NCI-H1930 (cell line): ENCODE results near the gene PRKG1.

ENCODE experiments used
- DNase-seq, 2 experiments: peaks; one replicate each; lab custom pipeline; 2025; lab: John Stamatoyannopoulos, UW

PRKG1 gene

DNA sequence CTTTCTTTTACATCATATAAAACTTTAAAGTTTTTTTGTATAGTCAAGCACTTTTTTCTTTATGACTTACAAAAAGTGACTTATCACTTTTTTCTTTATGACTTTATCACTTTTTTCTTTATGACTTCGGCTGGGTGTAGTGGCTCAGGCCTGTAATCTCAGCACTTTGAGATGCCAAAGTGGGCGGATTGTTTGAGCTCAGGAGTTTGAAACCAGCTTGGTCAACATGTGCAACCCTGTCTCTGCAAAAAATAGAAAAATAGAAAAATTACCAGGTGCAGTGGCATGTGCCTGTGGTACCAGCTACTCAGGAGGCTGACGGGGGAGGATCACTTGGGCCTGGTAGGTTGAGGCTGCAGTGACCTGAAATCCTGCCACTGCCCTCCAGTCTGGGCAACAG is 733.9 kb downstream of the PRKG1 start:
- no peak for DNase-seq

DNA sequence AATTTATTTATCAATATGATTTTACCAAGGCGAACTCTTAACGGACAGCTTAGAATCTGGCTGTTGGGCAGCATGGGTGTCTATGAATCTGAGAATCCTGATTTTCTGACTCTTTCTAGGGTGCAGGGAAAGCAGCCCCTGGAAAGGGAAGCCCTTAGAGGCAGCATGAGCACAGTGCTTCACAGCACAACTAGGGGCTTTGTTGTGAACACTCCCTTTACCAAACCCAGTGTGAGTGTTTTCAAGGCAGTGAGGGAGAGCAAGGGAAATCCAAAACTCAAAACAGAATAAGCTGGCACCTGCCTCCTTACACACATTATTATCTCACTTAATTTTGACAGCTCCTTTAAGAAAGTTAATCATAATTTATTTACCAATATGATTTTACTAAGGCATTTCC is 741.4 kb downstream of the PRKG1 start:
- no peak for DNase-seq

DNA sequence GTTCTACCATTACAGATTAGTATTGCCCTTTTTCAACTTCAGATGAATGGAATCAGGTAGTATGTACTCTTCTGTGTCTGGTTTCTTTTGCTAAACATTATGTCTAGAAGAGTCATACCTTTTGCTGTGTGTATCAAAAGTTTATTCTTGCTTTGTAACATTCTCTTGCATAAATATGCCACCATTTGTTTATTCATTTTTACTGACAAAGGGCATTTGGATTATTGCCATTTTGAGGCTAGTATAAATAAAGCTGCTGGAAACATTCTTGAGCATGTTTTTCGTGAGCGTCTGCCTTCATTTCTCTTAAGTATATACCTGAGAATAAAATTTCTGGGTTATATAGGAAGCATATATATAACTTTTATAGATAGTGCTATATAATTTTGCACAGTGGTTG is 746.8 kb downstream of the PRKG1 start:
- DNase-seq, result no peak

DNA sequence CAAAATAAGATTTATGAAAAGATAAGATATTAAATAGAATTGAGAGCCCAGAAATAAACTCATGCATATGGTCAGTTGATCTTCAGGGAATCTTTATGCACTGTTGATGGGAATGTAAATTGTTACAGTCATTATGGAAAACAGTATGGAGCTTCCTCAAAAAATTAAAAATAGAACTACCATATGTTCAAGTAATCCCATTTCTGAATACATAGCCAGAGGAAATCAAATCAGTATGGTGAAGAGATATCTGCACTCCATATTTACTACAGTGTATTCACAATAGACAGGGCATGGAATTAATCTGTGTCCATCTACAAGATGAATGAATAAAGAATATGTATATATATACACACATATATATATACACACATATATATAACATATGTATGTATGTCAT is 747.5 kb downstream of the PRKG1 start:
- DNase-seq, result no peak

DNA sequence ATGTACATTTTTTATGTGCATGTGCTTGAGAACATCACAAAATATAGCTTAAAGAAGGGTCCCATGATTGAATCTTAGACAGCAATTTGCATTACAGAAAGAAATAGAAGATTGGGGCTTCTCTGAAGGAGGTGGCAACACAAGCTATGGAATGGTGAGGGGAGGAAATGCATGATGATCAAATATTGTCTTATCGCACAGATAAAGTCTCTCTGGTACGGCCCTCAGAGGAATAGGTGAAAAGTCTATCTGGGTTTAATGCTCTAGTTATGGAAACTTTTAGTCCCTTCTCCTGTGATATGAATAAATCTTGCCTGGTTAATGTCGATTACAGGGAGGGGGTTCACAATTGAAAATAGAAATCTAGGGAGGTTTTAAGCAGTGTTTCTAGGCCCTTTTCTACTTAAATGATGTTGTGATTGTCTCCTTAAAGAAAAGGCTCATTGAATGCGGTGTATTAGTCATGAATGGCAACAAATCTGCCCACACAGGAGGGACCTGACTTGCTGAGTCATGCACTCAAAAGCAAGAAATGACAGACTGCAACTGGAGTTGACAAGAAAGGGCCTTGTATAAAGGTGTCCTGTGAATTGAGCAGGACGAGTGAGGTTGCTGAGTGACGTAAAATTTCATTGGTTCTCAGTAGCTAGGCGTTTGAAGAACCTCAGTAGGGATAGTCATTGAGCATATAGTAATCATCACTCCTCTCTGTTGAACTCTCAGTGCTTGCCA is 758.5 kb downstream of the PRKG1 start:
- no peak for DNase-seq

DNA sequence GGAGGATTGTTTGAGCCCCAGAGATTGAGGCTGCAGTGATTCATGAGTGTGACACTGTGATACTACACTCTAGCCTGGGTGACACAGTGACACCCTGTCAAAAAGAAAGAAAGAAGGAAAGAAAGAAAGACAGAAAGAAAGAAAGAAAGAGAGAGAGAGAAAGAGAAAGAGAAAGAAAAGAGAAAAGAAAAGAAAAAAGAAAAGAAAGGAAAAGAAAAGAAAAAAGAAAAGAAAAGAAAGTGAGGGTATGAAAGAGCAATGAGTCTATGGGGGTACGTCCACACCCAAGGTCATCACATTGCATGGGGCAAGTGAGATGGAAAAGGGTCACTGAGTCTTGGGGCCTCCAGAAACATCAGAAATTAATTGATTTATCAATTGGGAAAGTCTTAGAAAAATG is 760.3 kb downstream of the PRKG1 start:
- no peak for DNase-seq

DNA sequence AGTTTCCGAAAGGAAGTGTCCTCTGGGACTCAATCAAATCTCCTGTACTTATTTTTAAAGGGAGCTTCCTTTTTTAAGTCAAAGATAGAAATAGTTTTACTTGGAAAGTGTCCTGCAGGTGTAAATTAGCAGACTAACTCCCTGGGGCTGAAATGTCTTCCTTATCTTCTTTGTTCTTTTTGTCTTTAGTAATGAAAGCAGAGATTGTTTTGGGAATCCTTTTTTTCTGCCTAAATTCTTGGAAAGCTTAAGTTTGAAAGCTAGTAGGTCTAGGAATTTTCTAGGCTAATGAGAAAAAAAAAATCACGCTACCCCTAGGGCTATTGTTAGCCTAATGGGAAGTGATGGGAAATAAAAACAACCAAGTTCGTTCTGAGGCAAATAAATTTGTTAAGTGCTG is 764.2 kb downstream of the PRKG1 start:
- DNase-seq, result no peak

DNA sequence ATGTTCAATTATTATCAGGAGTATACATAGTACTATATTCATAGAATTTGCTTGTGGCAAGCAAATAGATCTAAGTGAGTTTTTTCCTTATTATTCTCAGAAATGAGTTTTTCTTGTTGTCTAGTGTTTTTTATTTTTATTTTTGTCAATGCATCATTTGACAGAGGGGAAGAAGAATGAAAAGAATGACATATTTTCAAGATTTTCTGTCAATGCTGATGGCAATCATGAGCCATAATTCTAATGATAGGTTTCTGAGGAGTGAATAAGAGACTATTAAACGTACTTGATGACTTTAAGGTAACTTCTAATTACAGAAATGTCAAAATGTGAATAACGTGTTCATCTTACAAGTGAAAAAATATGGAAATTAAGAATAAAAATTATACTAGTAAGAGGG is 769.7 kb downstream of the PRKG1 start:
- DNase-seq, result no peak

DNA sequence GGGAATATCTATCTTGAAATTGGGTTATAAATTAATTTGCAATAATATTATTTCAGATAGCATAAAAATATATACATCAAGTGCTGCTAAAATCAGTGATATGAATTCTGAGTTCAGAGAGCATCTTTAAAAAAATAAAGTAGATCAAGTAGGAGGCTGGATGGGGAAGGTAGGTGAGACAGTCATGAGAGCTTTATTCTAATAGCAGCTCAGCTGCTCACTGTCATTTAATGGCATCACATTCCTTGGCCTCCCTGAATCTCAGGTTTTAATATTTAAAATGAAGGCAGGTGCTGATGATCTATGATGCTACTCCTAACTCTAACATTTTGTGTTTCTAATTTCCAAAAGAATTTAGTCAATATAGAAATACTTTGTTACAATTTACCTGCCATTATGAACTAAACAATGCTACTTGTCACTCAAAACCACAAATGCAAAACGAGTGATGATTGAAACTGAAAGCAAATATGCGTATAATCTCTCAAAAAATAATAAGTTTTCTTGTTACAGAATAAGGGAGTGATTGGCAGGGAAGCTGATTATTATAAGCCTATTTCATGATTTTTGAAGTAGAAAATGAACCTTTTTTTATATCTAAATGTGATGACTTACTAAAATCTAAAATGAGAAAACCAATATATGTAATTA is 772.7 kb downstream of the PRKG1 start:
- no peak for DNase-seq

DNA sequence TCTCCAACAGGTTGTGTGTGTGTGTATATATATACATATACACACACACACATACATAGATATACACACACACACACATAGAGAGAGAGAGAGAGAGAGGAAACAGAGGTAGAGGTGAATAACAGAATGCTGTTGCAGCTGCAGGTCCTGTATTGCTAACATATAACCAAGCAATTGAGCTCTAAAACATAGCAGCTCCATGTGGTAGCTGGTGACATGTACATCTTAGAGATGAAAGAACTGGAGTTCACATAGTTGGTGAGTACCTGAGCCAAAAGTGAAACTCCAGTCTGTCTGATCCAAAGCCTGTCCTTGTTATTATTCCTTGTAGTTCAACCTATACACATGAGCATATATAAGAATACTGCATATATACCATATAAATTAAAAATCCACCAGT is 778.0 kb downstream of the PRKG1 start:
- DNase-seq, result no peak

DNA sequence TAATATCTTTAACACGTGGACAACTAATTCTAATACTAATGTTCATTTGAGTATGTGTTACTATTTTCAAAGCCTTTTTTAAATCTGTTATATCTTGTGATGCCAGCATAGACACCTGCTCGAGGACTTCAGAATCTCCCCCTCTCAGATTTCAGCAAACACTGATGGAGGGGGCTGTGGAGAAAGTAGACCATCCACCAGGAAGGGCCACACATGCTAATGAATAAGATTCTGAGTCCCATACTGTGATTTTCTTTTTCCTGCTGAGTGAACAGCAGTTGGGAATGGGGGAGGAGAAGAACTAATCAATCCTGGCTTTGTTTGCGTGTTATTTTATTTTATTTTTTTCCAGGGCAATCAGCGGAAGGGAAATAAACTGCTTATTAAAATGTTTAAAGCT is 783.0 kb downstream of the PRKG1 start:
- DNase-seq, result no peak

DNA sequence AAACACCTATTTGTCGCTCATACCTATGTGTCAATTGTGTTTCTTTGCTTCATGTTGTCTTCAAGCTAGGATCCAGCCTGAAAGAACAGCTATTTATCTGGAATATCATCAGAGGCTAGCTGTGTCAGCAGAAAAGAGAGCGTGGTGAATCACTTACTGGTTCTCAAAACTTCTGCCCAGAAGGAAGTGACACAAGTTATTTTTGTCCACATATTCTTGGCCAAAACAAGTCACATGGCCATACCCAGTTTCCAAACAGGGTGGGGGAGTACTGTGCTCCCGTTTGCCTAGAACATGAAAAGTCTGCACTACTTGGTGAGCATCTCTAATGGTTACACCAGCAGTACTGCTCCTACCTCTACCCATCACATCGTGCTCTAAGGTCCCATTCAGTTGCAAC is 786.0 kb downstream of the PRKG1 start:
- no peak for DNase-seq

DNA sequence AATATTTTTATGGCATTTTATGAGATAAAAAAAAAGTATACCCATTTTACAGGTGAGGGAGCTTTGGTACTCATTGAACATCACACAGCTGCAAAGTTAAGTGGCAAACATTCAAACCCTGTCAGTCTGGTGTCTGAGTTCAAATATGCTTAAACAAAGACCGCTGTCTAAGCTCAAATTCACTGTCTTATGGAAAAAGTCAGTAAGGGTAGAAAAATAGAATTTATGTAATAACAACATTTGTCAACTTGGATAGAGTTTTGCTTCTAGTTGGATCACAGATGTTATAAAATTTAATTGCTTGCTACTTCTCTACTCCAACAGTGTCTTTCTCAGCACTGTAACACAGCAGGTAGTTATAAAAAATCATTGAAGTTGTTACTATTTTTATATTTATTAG is 786.8 kb downstream of the PRKG1 start:
- DNase-seq, result no peak

DNA sequence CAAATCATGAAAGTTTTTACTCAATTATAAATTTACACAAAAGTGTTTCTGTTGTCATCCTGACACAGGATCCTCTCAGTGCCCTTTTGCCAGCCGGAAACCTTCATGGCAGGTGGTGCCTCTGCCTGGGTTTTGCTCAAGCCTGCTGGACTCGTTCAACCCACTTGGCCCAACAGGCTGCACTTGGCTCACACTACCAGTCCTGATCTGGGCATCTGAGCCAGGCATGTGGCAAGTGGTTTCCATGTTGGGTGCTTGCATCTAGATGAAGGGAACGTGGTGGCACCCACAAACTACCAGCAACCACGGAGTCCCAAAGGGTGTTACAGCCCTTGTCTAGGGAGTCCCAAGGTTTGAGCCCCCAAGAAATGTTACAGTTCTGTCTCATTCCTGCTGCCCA is 787.4 kb downstream of the PRKG1 start:
- no peak for DNase-seq

DNA sequence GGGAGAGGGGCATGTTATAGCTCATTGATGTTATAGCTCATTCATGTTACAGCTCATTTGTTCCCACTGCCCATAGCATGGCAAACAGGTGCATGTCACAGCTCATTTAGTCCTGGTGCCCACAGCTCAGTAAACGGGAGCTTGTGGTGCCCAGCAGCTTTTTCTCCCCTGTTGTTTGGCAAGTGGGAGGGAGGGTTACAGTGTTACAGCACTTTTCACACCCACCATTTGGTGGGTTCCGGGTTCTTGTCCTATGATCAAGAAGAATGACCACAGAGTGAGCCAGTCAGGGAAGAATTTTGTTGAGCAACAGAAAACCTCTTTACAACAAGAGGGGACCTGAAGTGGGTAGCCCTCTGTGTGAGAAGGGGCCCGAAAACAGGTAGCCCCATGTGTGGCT is 787.9 kb downstream of the PRKG1 start:
- DNase-seq, result no peak

DNA sequence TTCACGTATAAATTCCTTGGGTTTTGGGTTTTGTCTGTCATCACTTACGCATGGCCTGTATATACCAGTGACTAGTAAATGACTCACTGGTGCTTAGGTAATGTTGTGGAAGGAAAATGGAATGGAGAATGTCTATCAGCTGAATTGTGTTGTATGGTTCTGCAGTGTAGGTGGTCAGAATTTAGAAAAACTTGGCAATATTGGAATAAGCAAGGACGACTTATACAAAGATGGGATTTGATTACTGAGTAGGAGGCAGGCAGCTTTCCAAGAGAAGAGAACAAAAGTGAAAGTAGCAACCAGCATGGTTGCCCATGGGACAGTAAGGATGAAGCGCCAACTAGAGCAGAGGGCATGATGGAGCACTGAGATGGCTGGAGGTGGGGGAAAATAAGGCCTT is 793.7 kb downstream of the PRKG1 start:
- no peak for DNase-seq

DNA sequence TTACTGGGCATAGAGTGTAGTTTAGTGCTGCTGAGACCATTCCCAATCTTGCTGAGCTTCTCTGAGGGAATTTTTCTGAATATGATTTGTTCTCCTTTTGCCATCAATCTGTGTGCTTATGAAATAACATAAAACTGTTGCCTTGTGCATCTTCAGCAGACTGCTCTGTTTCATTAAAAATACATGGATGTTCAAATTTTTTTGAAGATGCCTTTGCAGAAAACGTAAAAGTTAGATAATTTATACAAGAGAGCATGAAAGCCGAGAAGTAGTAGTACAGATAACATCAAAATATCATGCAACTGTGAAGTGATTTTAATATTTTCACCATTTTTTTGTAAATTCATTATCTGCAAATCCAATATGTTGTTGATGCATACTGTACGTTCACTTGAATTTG is 799.8 kb downstream of the PRKG1 start:
- DNase-seq, result no peak

DNA sequence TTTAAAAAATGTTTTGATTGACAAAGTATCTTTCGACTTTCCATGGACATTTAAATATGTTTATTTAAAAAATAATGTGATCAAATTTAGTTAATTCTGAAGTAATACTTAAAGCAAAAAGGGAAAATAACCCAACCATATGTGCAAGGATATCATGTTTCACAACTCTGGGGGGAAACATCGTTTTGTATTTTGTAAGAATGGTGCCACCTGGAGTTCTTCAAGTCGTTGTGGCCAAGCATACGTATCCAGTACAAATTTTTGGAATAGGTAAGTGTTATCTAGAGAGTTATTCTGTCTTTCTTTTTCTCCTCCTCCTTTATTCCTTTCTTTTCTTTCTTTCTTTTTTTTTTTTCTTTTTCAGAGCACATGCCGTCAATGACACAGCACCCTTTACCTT is 801.3 kb downstream of the PRKG1 start:
- no peak for DNase-seq

DNA sequence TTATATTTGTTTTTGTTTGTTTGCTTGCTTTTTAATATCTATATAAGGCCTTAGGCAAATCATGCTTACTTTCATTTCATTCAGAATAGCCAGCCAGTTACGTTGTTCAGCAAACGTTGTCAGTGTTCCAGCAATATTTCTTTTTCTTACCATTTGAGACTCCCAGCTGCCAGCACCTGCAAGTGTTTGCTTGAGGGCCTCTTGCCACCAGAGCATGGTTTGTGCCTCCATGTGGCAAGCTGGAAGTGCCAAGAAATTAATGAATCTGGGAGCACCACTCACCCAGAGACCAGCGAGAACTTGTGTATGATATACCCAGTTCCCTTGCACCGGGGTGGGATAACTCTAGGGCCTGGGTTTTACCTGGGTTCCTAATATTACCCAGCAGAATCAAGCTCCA is 802.2 kb downstream of the PRKG1 start:
- DNase-seq, result no peak

DNA sequence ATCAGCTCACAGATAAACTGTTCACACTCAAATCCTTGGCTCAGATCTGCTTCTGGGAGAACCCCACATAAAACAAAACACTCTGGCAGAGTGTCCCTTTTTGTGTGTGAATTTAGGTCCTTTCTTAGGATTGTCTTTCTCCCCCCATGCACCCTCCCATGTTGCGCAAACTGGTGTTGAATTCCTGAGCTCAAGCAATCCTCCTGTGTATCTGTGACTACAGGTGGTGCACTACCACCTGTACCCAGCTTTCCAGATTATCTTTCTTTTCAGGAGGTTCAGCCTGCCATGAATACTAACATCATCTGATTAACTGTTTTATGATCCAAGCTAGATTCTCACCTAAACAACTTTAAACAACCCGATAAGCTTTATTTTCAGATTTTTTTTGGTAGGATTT is 802.7 kb downstream of the PRKG1 start:
- no peak for DNase-seq

DNA sequence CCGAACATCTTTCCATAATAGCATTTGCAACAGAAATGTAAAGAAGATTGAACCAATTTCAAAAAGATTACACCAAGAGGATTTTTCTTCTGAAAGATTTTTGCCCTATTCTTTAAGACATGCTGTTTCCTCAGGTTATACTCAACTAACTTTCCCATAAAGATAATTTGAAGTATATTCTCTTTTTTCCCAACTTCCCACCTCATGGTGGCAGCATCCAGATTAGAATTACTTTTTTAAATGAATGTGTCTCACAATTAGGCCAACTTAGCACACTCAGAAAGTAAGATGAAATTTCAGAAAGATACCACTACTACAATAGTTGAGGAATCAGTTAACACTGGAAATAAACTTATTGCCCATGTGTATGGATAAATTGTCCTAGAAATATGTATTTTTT is 803.3 kb downstream of the PRKG1 start:
- DNase-seq, result no peak

DNA sequence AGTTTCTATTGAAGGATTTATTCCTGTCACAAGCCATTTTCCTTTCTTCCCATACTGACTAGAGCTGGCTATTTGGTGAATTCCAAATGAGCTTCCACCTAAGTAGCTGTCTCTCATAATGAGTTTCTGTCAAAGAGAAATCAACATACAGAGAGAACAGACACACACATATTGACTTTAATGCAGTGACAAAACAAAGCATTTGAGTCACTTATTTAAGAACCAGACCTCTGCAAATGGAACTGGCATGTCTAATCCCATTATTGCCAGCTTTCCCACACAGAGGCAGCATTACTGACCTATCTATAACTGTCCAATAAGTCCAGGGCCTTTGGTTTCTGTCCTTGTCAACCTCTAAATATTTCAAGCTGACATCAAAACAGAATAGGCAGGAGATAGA is 804.4 kb downstream of the PRKG1 start:
- no peak for DNase-seq

DNA sequence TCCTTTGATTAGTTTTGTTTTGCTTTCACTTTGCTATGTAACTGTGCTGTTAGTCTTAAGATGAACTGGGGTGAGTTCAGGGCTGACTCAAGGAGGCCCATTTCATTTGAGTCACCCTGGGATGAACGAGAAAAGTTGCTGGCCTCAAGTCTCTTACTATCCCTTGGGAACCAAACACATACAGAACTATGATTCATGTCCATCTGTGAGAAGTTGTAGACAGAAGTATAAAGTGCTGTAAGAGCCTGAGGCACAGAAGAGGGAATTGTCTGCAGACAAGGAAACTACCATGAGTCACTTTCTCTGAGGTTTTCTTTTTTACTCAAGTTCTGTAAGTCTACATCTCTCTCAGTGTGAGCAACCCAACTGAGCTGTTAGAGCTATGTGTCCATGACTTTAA is 805.0 kb downstream of the PRKG1 start:
- no peak for DNase-seq

DNA sequence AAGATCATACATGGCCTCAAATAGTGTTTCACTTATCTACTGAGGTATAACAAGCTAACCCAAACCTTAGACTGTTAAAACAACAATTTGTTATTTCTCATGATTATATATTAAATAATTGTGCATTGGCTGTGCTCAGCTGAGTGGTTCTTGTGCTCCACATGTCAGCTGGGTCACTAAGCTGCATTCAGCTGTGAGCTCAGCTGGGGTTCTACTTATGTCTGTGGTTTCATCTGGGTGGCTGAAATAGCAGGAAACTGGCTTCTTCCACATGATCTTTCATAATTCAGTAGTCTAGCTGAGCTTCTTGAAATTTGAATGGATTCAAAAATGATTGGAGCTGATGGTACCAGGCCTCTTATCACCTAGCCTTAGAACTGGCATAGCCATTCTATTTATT is 806.9 kb downstream of the PRKG1 start:
- DNase-seq, result no peak
